HG02610 (cell line): ENCODE results near the gene SLC16A8.
"Not testable (repeated sequence)": the region's sequence is repeated elsewhere in the genome, so short reads cannot be mapped to it uniquely, and the experiment has no call there.

Experiments used
- ATAC-seq: cut with Tn5 transposase; IDR thresholded peaks from one replicate; pipeline ENCODE4 v1.9.1; 2021; ENCODE audit warnings: mild to moderate bottlenecking, moderate library complexity; ENCODE audit not compliant: unreplicated experiment

SLC16A8 gene

DNA sequence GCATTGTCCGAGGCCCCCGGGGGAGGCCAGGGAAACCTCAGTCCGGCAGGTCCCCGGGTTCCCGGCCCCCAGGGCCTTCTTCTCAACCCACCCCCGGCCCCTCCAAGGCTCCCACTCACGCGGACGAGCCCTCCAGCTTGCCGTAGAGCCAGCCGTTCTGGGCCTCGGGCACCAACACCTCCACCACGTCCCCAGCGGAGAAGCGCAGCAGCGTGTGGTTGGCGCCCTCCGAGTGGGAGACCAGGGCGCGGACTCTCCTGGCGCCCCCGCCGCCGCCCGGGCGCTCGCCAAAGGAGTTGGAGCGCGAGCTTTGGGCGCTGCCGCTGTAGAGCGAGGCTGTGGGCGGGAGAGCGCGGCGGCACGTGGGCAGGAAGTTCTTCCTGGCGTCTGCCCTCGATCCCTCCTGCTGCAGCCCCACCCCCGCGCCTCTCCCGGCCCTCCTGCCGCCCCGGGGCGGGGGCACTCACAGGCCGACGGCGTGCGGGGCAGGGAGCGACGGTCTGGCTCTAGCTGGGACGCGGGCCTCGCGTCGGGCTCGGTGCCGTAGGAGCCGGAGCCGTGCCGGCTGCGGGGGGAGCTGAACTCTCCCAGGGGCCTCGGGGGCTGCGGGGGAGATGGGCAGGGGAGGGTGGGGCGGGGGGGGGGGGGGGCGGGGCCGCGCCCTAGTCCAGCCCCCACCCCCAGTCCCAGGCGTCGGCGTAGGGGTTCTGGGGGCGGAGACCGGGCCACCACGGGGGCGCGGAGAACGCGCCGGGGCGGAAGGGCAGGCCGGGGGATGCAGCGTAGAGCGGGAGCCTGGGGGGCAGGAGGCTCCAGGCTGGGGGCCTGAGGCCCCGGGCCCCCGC lies 4.9 kb upstream of the SLC16A8 start:
- no peak for ATAC-seq

DNA sequence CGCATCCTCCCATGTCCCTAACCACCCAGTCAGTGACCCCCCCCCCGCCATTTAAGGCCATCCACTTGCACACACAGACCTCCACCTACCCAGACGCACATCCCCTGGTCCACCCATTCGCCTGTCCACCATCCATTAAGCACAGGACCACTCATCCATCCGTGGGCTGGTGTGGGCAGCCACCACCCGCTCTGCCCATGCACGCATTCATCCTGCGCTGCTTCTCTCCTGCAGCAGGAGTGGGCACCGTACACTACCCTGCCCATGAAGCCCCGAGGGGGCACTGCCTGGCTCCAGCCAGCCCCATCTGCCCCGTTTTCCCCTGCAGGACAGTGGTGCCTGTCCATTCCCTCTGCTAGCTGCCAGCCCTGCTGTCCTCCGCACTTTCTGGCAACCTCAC lies 3.9 kb upstream of the SLC16A8 start:
- no peak for ATAC-seq

DNA sequence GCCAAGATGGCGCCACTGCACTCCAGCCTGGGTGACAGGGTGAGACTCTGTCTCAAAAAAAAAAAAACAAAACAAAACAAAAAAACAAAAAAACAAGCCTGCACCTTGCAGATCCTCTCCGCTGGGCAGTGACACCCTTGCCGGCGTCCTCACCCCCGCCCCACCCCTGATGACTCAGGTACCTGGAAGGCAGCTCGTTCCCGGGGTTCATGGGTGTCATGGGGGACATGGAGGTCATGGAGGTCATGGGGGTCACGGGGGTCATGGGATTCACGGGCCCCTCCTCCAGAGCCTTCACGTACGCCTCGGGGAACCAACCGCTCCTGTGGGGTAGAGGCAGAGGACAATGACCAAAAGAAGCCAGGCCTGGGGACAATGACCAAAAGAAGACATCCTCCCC lies 3.0 kb upstream of the SLC16A8 start:
- no peak for ATAC-seq

DNA sequence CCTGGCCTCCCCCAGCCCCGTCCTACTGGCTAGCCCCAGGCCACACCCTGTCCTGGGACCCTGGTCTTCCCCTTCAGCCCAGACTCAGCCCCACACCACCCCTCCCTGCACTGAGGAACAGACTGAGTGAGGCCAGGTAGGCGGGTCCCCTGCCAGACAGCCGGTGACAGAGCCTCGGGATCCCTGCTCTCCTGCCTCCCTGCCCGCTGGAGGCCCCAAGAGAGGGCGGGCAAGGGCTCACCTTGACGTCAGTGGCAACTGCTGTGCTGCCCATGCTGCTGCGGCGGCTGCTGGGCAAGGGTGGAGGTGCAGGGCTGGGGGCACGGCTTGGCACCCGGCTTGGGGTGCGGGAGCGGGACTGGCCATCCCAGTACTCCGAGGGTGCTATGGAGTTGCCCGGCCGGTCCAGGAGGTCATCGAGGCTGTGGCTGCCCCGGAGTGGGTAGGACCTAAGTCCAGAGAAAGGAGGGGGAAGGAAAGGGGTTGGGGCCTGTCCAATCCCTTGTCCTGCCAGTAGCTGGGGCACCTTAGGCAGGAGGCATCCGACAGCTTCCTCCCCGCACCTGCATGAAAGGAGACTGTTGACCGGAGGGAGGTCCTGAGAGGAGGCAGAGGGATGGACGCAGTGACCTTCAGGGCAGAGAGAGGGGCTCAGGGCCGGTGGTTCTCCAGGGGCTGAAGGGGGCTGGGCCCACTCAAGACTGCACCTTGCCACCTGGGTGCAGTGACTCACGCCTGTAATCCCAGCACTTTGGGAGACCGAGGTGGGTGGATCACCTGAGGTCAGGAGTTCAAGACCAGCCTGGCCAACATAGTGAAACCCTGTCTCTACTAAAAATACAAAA lies 2.2 kb upstream of the SLC16A8 start:
- no peak for ATAC-seq

DNA sequence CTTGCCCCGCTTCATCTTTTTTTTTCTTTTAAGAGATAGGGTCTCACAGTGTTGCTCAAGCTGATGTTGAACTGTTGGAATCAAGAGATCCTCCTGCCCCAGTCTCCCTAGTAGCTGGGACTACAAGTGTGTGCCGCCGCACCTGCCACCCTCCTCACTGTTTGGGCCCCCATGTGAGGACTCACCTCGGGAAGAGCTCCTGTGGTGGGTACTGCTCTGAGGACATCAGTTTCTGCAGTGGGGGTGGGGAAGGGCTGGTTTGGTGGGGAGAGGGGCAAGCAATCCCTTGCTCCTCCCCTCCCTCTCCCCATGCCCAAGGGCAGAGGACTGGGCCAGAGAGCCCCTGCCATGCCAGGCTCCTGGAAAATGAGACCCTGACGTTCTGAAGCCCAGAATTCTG lies 1.5 kb upstream of the SLC16A8 start:
- no peak for ATAC-seq

DNA sequence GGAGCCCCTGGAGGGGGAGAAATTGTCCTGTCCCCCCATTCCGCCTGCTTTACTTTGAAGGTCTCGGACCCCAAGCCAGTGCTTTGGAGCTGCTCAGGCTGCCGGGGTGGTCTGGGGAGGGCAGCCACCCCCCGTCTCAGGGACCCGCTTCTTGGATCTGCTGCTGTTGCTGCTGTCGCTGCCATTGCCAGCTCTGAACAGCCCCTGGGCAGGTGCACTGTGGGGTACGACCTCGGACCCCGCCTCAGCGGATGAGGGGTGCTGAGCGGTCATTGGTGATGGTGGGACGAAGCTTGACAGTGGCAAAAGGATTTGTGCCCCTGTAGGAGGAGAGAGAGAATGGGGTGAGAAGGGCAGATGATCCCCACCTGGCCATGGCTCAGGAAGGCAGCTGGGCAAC lies 1.1 kb upstream of the SLC16A8 start:
- no peak for ATAC-seq

DNA sequence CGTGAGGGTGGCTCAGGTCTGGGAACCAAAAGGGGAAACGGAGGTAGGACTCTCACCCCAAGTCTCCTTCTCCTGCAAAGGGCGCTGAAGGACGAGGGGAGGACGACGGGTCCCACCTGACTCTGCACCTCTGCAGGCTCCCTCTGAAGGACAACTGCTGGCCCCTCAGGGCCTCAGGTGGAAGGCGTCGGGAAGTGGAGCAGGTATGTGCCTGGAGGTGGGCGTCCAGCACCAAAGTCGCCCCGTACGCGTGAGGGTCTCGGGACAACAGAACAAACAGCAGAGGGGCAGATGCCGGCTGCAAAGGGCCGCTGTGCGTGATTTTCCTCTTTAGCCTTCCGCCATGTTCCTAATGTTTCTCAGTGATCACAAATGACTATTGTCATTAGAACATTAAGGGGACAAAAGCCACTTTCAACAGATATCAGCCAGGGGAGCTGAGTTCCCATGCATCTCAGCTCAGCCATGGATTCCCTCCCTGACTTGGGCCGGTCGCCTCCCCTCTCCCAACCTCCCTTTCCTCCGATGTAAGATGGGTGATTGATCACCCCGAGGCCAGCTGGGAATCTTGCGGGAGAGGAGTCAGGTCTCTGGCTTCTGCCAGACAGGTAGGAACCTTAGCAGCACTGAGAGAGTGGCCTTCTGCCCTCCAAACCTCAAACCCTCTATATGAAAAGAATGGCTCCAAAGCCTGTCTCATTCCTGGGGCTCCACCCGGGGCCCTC lies 836 bp downstream of the SLC16A8 start:
- no peak for ATAC-seq

DNA sequence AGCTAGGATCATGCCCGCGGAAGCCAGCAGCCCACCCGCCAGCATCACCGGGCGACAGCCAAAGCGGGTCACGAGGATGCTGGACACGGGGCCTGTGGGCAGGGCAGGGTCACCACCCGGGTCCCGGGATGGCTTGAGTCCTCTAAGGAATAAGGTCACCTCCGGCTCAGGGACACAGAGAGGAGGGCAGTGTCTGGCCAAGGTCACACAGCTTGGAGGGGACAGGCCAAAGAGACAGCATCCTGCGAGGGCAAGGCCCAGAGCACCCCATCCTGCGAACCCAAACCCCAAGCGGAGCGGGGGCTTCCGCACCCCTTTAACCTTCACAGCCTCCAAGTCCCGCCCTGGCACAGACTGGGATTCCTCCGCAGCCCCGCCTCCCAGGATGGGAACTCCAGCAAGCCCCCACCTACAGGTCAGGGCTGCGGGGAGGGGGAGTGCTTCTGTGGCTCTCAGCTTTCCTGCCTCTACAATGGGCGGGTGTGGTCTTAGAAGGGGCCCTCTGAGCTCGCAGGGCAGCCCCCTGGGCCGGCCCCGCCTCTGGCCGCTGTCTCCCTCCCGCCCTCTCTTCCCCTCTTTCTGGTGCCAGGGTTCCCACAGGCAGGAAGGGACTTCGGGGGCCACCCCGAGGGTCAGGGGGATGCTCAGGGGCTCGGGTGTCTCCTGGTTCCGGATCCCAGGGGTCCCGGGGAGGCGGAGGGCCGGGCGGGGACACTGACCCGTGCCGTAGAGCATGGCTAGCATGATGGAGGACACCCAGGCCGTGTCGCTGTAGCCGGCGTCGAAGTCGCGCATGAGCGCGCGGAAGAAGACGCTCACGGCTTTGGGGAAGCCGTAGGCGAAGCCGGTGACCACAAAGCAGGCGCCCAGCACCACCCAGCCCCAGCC lies 1.8 kb downstream of the SLC16A8 start:
- no peak for ATAC-seq

DNA sequence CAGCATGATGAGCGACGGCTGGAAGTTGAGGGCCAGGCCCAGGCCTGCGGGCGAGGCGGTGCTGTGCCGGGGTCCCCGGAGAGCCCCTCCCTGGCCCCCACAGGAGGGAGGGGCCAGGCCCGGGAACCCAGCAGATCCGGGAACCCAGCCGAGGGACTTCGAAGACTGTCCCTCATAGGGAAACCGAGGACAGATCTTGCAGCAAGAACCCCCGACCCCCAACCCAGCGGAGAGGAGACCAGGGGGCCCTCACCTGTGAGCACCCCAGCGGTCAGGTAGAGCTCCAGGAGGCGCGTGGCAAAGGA lies 2.4 kb downstream of the SLC16A8 start:
- no peak for ATAC-seq

DNA sequence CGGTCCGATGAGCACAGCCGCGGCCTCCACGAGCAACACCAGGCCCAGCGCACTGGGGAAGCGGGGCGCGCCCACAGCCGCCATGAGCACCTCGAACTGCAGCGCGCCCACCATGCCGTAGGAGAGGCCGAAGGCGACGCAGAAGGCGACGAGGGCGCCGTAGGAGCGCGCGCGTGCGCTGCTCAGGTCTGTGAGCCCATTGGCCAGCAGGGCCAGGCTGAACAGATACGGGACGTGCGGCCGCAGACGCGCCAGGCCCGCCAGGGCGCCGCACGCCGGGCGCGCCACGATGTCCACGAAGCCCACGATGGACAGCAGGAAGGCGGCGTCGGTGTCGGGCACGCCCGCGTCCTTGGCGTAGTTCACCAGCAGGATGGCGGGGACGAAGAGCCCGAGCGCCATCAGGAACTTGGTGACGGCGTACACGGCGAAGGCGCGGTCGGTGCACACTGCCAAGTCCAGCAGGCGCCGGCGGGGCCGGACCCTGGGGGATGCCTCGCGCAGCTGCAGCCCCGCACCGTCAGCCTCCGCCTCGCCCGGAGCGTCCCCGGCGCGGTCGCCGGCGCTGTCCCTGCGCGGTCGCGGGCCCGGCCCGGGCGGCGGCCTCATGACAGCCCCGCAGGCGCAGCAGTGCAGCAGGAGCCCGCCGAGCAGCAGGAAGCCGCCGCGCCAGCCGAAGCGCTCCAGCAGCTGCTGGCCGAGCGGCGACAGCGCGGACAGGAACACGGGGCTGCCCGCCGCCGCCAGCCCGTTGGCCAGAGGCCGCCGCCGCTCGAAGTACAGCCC lies 2.9 kb downstream of the SLC16A8 start:
- no peak for ATAC-seq

DNA sequence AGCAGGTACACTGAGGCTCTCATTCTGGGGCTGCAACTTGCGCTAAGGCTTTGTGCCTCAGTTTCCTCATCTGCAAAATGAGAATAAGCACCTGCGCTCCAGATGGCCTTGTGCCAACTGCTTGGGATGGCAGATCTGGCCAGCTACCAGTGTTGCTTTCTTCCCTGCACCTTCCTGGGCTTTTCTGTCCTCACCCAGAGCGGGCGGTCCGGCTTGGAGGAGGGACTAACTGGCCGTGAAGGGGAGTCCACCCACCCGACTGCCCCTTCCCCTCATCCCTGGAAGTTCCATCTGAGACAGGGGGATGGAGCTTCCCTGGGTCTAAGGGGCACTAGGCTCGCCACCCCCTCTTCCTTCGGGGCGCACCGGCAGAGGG lies 3.5 kb downstream of the SLC16A8 start:
- no peak for ATAC-seq

DNA sequence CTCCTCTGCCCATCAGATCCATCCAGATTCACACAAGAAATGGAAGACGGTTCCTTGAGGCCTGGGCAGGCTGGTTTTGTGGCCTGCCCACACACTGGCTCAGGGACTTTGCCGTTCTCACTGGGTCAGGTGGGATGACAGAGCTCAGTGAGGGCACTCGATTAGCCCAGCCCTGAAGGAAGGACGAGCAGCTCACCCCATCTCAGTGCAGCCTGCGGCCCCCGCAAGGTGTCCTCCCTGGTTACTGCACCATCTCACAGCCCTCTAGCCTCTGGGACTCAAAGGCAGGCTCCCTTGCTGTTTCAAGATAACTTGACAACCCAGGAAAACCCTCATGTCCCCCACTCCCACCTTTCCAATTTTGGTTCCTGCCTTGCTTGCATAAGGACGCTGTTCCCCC lies 4.2 kb downstream of the SLC16A8 start:
- ATAC-seq: no peak

DNA sequence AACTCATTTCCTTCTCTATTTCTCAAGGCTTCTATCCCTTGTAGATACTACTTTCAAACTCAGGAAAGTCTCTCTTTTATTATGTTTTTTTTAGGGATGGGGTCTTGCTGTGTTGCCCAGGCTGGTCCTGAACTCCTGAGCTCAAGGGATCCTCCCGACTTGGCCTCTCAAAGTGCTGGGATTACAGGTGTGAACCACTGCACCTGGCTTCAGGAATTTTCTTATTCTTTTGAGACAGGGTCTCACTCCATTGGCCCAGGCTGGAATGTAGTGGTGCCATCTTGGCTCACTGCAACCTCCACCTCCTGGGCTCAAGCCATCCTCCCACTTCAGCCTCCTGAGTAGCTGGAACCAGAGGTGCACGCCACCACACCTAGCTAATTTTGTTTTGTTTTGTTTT lies 4.8 kb downstream of the SLC16A8 start:
- not testable (repeated sequence) for ATAC-seq

DNA sequence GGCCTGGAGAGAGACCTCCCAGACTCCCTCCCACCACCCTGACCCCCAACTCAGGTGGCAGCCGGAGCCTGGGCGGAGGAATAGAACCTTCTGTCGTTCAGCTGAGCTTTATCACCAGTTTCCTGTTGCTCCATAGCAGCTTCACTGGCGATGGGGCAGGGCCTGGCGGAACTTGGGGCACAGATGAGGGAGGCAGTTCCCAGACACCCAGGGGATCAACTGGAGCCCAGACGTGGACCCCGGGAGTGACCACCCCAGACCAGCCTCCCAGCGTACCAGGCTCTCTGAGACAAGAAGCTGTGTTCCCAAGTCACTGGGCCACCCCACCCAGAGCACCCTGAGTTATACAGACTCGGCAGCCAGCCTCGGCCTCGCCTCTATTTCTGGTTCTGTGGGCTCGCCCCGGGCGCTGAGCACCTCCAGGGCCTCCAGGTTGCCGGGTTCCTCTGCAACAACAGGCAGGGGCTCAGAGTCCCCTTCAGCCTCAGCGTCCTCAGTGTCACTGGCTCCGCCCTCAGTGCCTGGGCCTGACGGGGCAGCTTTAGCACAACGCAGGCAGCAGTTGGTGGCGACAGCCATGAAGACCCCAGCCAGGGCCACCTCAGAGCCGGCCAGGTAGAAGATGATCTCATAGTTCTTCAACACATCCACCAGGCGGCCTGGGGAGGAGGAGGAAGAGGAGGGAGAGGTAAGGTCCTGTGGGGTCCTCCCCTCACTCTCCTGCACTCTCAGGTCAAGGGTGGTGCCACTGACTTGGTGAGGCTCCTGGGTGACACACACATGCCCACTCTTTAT lies 5.7 kb downstream of the SLC16A8 start:
- no peak for ATAC-seq

DNA sequence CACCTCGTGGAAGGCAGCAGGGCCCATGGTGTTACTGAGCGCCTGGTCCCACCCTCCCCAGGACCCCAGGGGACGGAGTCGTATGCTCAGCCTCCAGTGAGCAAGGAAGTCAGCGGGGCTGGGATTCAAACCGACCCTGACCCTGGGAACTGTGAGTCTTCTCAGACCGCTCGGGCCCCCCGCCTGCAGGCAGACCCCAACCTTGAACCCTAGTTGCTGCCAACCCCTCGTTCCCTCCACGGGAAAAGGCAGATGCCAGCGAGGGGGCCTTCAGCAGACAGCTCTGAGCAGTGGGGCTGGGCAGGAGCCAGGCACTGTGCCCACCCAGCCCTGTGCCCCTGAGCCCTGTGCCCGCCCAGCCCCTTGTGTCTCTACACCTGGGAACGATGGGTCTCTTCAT lies 6.4 kb downstream of the SLC16A8 start:
- no peak for ATAC-seq

DNA sequence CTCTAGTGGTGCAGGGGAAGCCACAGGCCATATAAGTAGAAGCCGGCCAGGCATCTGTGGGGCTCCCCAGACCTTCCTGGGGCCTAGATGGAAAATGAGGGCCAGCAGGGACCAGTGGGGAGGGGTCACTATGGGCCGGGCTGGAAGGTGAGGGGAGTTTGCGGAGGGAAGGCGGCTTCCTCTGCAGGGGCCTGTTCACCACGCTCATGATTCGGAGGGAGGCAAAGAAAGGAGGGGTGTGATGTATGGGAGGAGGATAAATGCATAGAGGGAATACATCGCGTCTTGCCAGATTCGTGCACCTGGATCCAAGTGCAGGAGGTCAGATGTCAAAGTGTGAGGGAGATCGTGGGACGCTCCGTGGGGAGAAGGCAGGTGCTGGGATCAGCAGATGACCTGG lies 6.9 kb downstream of the SLC16A8 start:
- no peak for ATAC-seq

DNA sequence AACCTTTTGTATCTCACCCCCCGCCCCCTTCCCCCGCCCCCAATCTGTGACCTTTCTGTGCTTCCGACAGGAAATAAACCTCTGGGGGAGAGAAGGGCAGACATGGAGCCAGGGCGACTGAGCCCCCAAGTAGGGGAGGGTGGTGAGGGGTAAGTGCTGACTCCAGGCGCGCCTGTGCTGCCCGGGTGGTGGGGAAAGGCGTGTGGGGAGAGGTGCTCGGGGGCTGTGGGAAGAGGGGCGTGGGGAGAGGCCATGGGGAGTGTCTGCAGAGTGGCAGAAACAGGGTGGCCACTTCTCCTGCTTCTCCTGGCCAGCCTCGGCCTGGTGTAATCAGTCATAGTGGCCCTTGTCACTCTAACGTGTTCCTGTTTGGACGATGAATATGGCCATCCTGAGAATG lies 8.0 kb downstream of the SLC16A8 start:
- ATAC-seq: no peak

DNA sequence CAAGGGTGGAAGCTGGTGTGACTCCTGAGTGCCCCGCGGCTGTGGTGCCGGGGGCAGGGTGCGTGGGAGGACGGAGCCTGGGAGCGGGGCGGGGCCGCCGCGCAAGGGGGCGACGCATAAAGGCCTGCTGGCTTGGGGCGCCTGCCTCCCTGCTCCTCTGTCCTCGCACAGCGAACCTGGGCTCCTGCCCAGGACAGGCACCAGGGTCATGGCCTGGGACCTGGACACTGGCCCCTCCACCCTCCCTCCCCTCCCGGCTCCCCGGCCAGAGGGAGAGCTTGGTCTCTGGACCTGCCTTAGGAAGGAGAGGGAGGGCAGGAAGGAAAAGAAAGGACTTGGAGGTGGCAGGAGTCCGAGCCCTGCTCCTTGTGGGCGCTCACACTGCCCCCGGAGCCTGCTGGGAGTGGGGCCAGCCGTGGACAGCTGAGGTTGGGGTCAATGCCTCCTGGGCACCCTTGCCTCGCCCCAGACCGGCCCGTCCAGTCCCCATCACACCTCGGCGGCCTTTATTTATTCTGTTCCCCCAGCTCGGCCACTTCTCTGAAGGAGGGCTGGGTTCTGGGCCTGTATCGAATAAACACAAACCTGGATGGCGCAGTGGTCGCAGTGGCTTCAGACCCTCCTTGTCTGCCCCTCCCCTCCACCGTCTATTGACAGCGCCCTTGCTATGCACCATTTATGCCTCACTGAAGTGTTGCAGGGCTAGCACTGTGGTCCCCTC lies 8.7 kb downstream of the SLC16A8 start:
- ATAC-seq: no peak
